NCI-H2081 (cell line): Measurements from ENCODE around the gene SF3A1.

Source experiments
- DNase-seq, 2 experiments: peaks; one replicate each; lab custom pipeline; 2025; lab: John Stamatoyannopoulos, UW

SF3A1 gene

GRCh38 chr22:30385942-30386341 is 29.2 kb upstream of the SF3A1 start:
- no peak for DNase-seq

- DNase-seq = no peak
These were observed 26.4 kb upstream of the SF3A1 start for GRCh38 chr22:30383061-30383460.

GRCh38 chr22:30382340-30382739 is 25.6 kb upstream of the SF3A1 start:
- DNase-seq = no peak

GRCh38 chr22:30381264-30381663 is 24.6 kb upstream of the SF3A1 start:
- no peak for DNase-seq

GRCh38 chr22:30380011-30380410 is 23.3 kb upstream of the SF3A1 start:
- no peak for DNase-seq

- DNase-seq = no peak
These were observed 18.7 kb upstream of the SF3A1 start for GRCh38 chr22:30375312-30375849.

- no peak for DNase-seq
These were observed 16.9 kb upstream of the SF3A1 start for GRCh38 chr22:30373331-30374325.

- DNase-seq = no peak
These were observed 16.2 kb upstream of the SF3A1 start for GRCh38 chr22:30372915-30373314.

GRCh38 chr22:30371981-30372380 is 15.3 kb upstream of the SF3A1 start:
- DNase-seq = no peak

GRCh38 chr22:30371321-30371720 is 14.6 kb upstream of the SF3A1 start:
- no peak for DNase-seq

- DNase-seq = no peak
These were observed 14.0 kb upstream of the SF3A1 start for GRCh38 chr22:30370641-30371230.

GRCh38 chr22:30368420-30368819 is 11.7 kb upstream of the SF3A1 start:
- no peak for DNase-seq

GRCh38 chr22:30365891-30366290 is 9.2 kb upstream of the SF3A1 start:
- no peak for DNase-seq

- DNase-seq = peak in 1 of 2 experiments; percentile 25
These were observed 6.1 kb upstream of the SF3A1 start for GRCh38 chr22:30362651-30363281.

- DNase-seq = no peak
These were observed 5.4 kb upstream of the SF3A1 start for GRCh38 chr22:30361916-30362650.

GRCh38 chr22:30358541-30358940 is 1.8 kb upstream of the SF3A1 start:
- no peak for DNase-seq

GRCh38 chr22:30357650-30358215 is 1.0 kb upstream of the SF3A1 start:
- no peak for DNase-seq

- no peak for DNase-seq
These were observed 509 bp upstream of the SF3A1 start for GRCh38 chr22:30357236-30357570.

GRCh38 chr22:30354644-30355043 is 2.0 kb downstream of the SF3A1 start:
- DNase-seq = no peak

GRCh38 chr22:30351226-30351625 is 5.5 kb downstream of the SF3A1 start:
- no peak for DNase-seq

GRCh38 chr22:30348809-30349208 is 7.9 kb downstream of the SF3A1 start:
- no peak for DNase-seq

GRCh38 chr22:30348404-30348803 is 8.3 kb downstream of the SF3A1 start:
- no peak for DNase-seq
